Pancreas (tissue), 10 donors: ENCODE data around the gene PAM. TPM values are rescaled to one million over a fixed set of nuclear protein-coding genes. Genes with fewer than 3 reads are reported as not detected.

Source experiments
- ATAC-seq, 4 donors: fragments of 200-7000 bp; cut with Tn5 transposase; one replicate each; pipeline versions ENCODE4 v1.8.0 to v1.9.1; 2020; ENCODE audit warnings: mild to moderate bottlenecking in 4 of 4, moderate library complexity in 4 of 4
- DNase-seq, 6 donors: peaks; one replicate each; pipeline ENCODE4 v3.0.0-alpha.2; 2020
- FAIRE-seq: peaks from 2 replicates; lab custom pipeline; 2012; peaks lifted over from hg19 to GRCh38; lab: Jason Lieb, UNC
- H3K27ac ChIP-seq, 4 donors: fragments of 200-600 bp; sonication (generic); 1 replicate in 3 of 4; 2 replicates in 1 of 4; pipeline versions ENCODE4 v1.5.0 to v1.8.0; 2020
- H3K27me3 ChIP-seq, 4 donors: fragments of 200-600 bp; one replicate each; pipeline ENCODE4 v1.8.0; 2021
- H3K36me3 ChIP-seq, 3 donors: fragments of 200-600 bp; sonication (generic) in 1 of 3; one replicate each; pipeline versions ENCODE4 v1.5.0 to v1.8.0; 2020 to 2021
- H3K4me1 ChIP-seq, 3 donors: fragments of 200-600 bp; one replicate each; pipeline ENCODE4 v1.8.0; 2021
- H3K4me3 ChIP-seq, 4 donors: fragments of 200-600 bp; sonication (generic) in 2 of 4; one replicate each; pipeline versions ENCODE4 v1.5.0 to v1.8.0; 2020 to 2021
- H3K9me3 ChIP-seq, 4 donors: fragments of 200-600 bp; one replicate each; pipeline ENCODE4 v1.8.0; 2021
- WGBS, 2 donors: extraction: QIAGEN DNeasy Blood & Tissue Kit; methylation state at CpG; one replicate each; pipeline ENCODE4 v1.1.7; 2013; 5-methylcytosine and 5-hydroxymethylcytosine counted together
- intact Hi-C, 3 donors: fragments of 100-400 bp; cut with DNase I; formaldehyde crosslinking; loops; one replicate each; pipeline versions ENCODE4 v1.11.1 to v1.14.2; 2022
- polyA plus RNA-seq, 2 donors: library from polyadenylated mRNA; stranded (reverse); fragments of 200-250 nt; gene quantifications; one replicate each; pipeline ENCODE4 v1.2.3, GENCODE V29; 2013
- total RNA-seq, 6 donors: library from RNA; stranded (reverse); fragmentation: NEBNext Ultra II Directional in 4 of 6; extraction: Animal tissue kit (Norgen Biotek cat#: 25700) in 4 of 6; gene quantifications; one replicate each; pipeline versions ENCODE4 v1.2.1 to v1.2.4, GENCODE V29; 2021 to 2023
- TF ChIP-seq, protein P1 (sequence below), 4 donors: fragments of 200-600 bp; sonication (generic) in 3 of 4; IDR thresholded peaks; one replicate each; pipeline versions ENCODE4 v1.5.0 to v1.8.0; 2021; ENCODE audit warnings: antibody characterized with exemption in 4 of 4
- donor health status: healthy with polysubstance abuse.
- donor health status: DM: no; HTN: no; CAD: no; lungs with moderate emphysema.
- donor health status: DM: no; HTN: no; CAD: no.
- donor health status: control.
- donor health status: control.
- donor health status: Bipolar disorder and iron deficiency.
- donor health status: DM: yes; HTN: yes; CAD: no.
- donor health status: DM: no; HTN: no; CAD: no.
- donor health status: DM: no; HTN: no; CAD: no.
- donor health status: DM: yes; HTN: yes; CAD: no.

PAM gene
- total and polyA plus RNA-seq, 8 donors: 47.0 to 242 (median 85.8) TPM

DNA sequence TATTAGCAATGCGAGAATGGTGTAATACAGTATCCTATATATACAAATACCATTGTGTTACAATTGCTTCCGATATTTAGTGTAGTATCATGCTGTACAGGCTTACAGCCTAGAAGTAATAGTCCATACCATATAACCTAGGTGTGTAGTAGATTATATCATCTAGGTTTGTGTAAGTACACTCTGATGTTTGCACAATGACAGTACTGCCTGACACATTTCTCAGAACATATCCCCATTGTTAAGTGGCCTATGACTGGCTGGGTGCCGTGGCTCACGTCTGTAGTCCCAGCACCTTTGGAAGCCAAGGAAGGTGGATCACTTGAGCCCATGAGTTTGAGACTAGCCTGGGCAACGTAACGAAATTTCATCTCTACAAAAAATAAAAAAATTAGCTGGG lies 124.6 kb downstream of the PAM start:
- FAIRE-seq (no peak), ATAC-seq (no peak), DNase-seq (no peak)
- 97 to 98% methylated on average over 6 of the region's 6 CpGs for WGBS, 2 donors
- no peaks in the 10 kb centered on the region for H3K27me3 ChIP-seq
- no peaks in the 10 kb centered on the region for H3K9me3 ChIP-seq
- H3K36me3 ChIP-seq: no peaks in the 10 kb centered on the region
- intact Hi-C loops: no loop called here
- H3K4me3 ChIP-seq: no peak overlapping the region
- no peak overlapping the region for H3K27ac ChIP-seq
- TF ChIP-seq, protein P1, sequence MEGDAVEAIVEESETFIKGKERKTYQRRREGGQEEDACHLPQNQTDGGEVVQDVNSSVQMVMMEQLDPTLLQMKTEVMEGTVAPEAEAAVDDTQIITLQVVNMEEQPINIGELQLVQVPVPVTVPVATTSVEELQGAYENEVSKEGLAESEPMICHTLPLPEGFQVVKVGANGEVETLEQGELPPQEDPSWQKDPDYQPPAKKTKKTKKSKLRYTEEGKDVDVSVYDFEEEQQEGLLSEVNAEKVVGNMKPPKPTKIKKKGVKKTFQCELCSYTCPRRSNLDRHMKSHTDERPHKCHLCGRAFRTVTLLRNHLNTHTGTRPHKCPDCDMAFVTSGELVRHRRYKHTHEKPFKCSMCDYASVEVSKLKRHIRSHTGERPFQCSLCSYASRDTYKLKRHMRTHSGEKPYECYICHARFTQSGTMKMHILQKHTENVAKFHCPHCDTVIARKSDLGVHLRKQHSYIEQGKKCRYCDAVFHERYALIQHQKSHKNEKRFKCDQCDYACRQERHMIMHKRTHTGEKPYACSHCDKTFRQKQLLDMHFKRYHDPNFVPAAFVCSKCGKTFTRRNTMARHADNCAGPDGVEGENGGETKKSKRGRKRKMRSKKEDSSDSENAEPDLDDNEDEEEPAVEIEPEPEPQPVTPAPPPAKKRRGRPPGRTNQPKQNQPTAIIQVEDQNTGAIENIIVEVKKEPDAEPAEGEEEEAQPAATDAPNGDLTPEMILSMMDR (IDR thresholded peaks at IDR 0.05): no peak
- H3K4me1 ChIP-seq: no peaks in the 10 kb centered on the region

DNA sequence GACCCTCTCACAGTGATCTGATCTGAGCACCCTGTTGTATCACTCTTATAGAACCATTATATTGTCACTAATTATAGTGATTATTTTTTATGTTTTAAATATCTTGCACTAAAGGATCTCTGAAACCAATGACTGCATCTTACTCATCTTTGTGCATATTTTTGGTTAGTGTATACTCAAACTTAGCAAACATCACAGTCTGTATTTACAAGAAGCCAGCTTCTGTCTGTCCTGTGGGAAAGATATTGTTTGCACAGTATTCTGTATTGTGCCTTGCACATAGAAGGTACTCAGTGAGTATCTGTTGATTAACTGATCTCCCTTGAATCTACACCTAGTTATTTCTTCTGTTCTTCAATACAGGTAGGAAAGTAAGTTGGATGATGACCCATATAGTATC lies 131.5 kb downstream of the PAM start:
- no peak overlapping the region for H3K4me3 ChIP-seq
- ATAC-seq: no peak
- no peaks in the 10 kb centered on the region for H3K9me3 ChIP-seq
- no peaks in the 10 kb centered on the region for H3K4me1 ChIP-seq
- no peak for DNase-seq
- no peaks in the 10 kb centered on the region for H3K27me3 ChIP-seq
- TF ChIP-seq, protein P1 (IDR thresholded peaks at IDR 0.05): no peak
- H3K36me3 ChIP-seq: no peaks in the 10 kb centered on the region
- H3K27ac ChIP-seq: no peak overlapping the region
- no peak for FAIRE-seq
- intact Hi-C loops: no loop called here

DNA sequence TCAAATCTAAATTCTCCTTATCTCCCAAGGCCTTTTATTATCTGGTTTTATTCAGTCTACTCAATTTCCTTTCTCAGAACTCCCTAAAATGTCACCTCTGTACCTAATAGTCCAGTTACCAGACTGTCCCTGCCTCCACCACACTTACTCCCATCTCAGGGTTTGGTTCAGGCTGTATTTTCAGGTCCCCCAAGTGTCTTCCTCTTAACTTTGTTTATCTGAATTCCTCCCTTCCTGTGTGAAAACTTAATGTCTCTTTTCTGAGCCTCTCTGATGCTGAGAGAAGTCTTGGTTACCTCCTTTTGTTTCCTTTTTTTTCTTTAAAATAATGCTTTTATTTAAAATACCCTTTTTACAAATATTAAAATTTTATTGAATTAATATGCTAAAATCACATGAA lies 133.4 kb downstream of the PAM start:
- Histone ChIP-seq H3K36me3 (no peaks in the 10 kb centered on the region), H3K27me3 (no peaks in the 10 kb centered on the region), H3K27ac (no peak overlapping the region), H3K4me1 (no peaks in the 10 kb centered on the region), H3K4me3 (no peak overlapping the region), H3K9me3 (no peaks in the 10 kb centered on the region)
- intact Hi-C loops: no loop called here
- ATAC-seq: no peak
- FAIRE-seq: no peak
- TF ChIP-seq, protein P1 (IDR thresholded peaks at IDR 0.05): no peak
- no peak for DNase-seq

DNA sequence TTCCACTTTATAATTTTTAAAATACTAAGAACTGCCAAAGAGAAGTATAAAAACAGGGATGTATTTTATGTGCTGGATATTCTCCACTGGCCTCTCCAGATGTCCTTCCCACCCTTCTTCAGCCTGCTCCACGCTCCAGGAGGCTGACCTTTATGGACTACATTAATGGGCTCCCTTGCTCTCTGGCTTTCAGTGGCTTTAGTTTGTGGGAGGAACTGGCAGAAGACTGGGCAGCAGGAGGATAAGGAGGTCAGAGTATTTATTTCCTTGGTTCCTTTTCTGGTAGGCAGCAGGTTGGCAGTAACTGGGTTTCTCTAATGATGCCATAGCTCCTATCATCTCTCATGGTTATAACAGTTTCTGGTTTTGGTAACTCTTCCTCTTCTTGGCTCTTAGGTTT lies 133.9 kb downstream of the PAM start:
- no peak for FAIRE-seq

DNA sequence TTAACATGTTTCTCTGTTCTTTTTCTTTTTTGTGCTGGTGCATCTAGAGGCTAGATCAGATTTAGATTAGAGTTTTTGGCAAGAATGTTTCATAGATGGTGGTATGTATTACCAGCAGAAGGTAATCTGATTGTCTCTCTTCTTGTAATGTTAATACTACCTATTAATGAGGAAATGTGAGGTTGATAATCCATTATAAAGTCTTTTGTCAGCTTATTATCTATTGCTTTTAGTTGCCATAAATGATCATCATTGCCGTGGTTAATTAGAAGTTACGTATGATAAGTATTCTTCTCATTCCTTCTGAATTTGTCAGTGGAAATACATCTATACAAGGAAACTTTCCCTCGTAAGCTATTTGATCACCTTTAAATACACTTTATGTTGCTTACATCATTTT lies 135.0 kb downstream of the PAM start:
- WGBS, 2 donors: 97% methylated on average over 3 of the region's 3 CpGs
- DNase-seq: no peak
- no peak for ATAC-seq
- intact Hi-C loops: no loop called here
- Histone ChIP-seq H3K4me3 (no peak overlapping the region), H3K27ac (no peak overlapping the region), H3K27me3 (no peaks in the 10 kb centered on the region), H3K9me3 (no peaks in the 10 kb centered on the region), H3K36me3 (no peaks in the 10 kb centered on the region), H3K4me1 (no peaks in the 10 kb centered on the region)
- TF ChIP-seq, protein P1 (IDR thresholded peaks at IDR 0.05): no peak
- no peak for FAIRE-seq

More for the DNA sequence above, 133.9 kb downstream of the PAM start:
- no peak overlapping the region for H3K4me3 ChIP-seq
- H3K27ac ChIP-seq: no peak overlapping the region
- H3K36me3 ChIP-seq: no peaks in the 10 kb centered on the region
- ATAC-seq (no peak), DNase-seq (no peak)
- TF ChIP-seq, protein P1 (IDR thresholded peaks at IDR 0.05): no peak
- H3K4me1 ChIP-seq: no peaks in the 10 kb centered on the region
- H3K9me3 ChIP-seq: no peaks in the 10 kb centered on the region
- intact Hi-C loops: no loop called here
- no peaks in the 10 kb centered on the region for H3K27me3 ChIP-seq
- 90 to 95% methylated on average over 1 of the region's 1 CpG for WGBS, 2 donors
